Neuron (in vitro differentiated cells): Measurements from ENCODE around the gene POU2F1.

Experiments used
- H2AFZ ChIP-seq: one replicate; pipeline ENCODE4 v1.6.1; 2013; ENCODE audit warnings: low read depth, mild to moderate bottlenecking, inconsistent platforms, low read length, moderate library complexity
- H3K27me3 ChIP-seq: one replicate; pipeline ENCODE4 v1.6.1; 2013; ENCODE audit warnings: low read length; ENCODE audit not compliant: insufficient read depth
- H3K36me3 ChIP-seq: one replicate; pipeline ENCODE4 v1.6.1; 2013; ENCODE audit warnings: low read length; ENCODE audit not compliant: insufficient read depth
- H3K4me1 ChIP-seq: one replicate; pipeline ENCODE4 v1.6.1; 2013; ENCODE audit warnings: low read length; ENCODE audit not compliant: insufficient read depth
- H3K4me3 ChIP-seq: 2 replicates; pipeline ENCODE4 v1.5.1; 2013; ENCODE audit warnings: mild to moderate bottlenecking, low read length, moderate library complexity
- H3K9me3 ChIP-seq: one replicate; pipeline ENCODE4 v1.6.1; 2013; ENCODE audit warnings: low read length

POU2F1 gene

GRCh38 chr1:167433884-167434283 is 213.2 kb downstream of the POU2F1 start:
- Histone ChIP-seq H3K4me1 (peaks cover 11% of the 10 kb centered on the region), H3K4me3 (no peak overlapping the region), H2AFZ (no peak overlapping the region), H3K9me3 (peaks cover 7% of the 10 kb centered on the region), H3K36me3 (no peaks in the 10 kb centered on the region), H3K27me3 (no peaks in the 10 kb centered on the region)

- Histone ChIP-seq H3K36me3 (no peaks in the 10 kb centered on the region), H3K4me1 (peaks cover 11% of the 10 kb centered on the region), H3K4me3 (no peak overlapping the region), H3K27me3 (no peaks in the 10 kb centered on the region), H3K9me3 (peaks cover 7% of the 10 kb centered on the region), H2AFZ (no peak overlapping the region)
These were observed 213.6 kb downstream of the POU2F1 start for GRCh38 chr1:167434306-167434705.

- peaks cover 6% of the 10 kb centered on the region for H3K4me1 ChIP-seq
- H2AFZ ChIP-seq: no peak overlapping the region
- no peaks in the 10 kb centered on the region for H3K36me3 ChIP-seq
- no peaks in the 10 kb centered on the region for H3K27me3 ChIP-seq
- H3K4me3 ChIP-seq: no peak overlapping the region
- peaks cover 7% of the 10 kb centered on the region for H3K9me3 ChIP-seq
These were observed 214.8 kb downstream of the POU2F1 start for GRCh38 chr1:167435484-167435883.

GRCh38 chr1:167438171-167439138 is 217.8 kb downstream of the POU2F1 start:
- Histone ChIP-seq H2AFZ (no peak overlapping the region), H3K9me3 (peaks cover 7% of the 10 kb centered on the region), H3K27me3 (no peaks in the 10 kb centered on the region), H3K4me1 (no peaks in the 10 kb centered on the region), H3K36me3 (no peaks in the 10 kb centered on the region), H3K4me3 (no peak overlapping the region)

- Histone ChIP-seq H3K27me3 (no peaks in the 10 kb centered on the region), H3K4me1 (no peaks in the 10 kb centered on the region), H3K9me3 (peaks cover 7% of the 10 kb centered on the region), H3K4me3 (no peak overlapping the region), H2AFZ (peak overlapping the region; percentile 14), H3K36me3 (no peaks in the 10 kb centered on the region)
These were observed 218.8 kb downstream of the POU2F1 start for GRCh38 chr1:167439301-167439988.

- Histone ChIP-seq H3K9me3 (peaks cover 5% of the 10 kb centered on the region), H2AFZ (no peak overlapping the region), H3K4me3 (no peak overlapping the region), H3K36me3 (no peaks in the 10 kb centered on the region), H3K4me1 (no peaks in the 10 kb centered on the region), H3K27me3 (no peaks in the 10 kb centered on the region)
These were observed 219.7 kb downstream of the POU2F1 start for GRCh38 chr1:167440345-167440744.

- H3K27me3 ChIP-seq: no peaks in the 10 kb centered on the region
- no peaks in the 10 kb centered on the region for H3K36me3 ChIP-seq
- no peaks in the 10 kb centered on the region for H3K4me1 ChIP-seq
- no peak overlapping the region for H3K4me3 ChIP-seq
- H3K9me3 ChIP-seq: peaks cover 2% of the 10 kb centered on the region
- no peak overlapping the region for H2AFZ ChIP-seq
These were observed 220.1 kb downstream of the POU2F1 start for GRCh38 chr1:167440776-167441175.

GRCh38 chr1:167441222-167441621 is 220.5 kb downstream of the POU2F1 start:
- Histone ChIP-seq H3K27me3 (no peaks in the 10 kb centered on the region), H2AFZ (no peak overlapping the region), H3K36me3 (no peaks in the 10 kb centered on the region), H3K9me3 (no peaks in the 10 kb centered on the region), H3K4me1 (no peaks in the 10 kb centered on the region), H3K4me3 (no peak overlapping the region)

- H3K4me1 ChIP-seq: no peaks in the 10 kb centered on the region
- no peaks in the 10 kb centered on the region for H3K27me3 ChIP-seq
These were observed 221.6 kb downstream of the POU2F1 start for GRCh38 chr1:167442142-167442848.

GRCh38 chr1:167442854-167443565 is 222.3 kb downstream of the POU2F1 start:
- H3K4me1 ChIP-seq: no peaks in the 10 kb centered on the region
- no peaks in the 10 kb centered on the region for H3K9me3 ChIP-seq
- no peak overlapping the region for H2AFZ ChIP-seq
- H3K4me3 ChIP-seq: no peak overlapping the region
- H3K27me3 ChIP-seq: no peaks in the 10 kb centered on the region
- no peaks in the 10 kb centered on the region for H3K36me3 ChIP-seq

More at GRCh38 chr1:167442142-167442848, 221.6 kb downstream of the POU2F1 start:
- no peaks in the 10 kb centered on the region for H3K9me3 ChIP-seq
- H2AFZ ChIP-seq: no peak overlapping the region
- H3K4me3 ChIP-seq: no peak overlapping the region
- H3K36me3 ChIP-seq: no peaks in the 10 kb centered on the region

GRCh38 chr1:167443757-167444156 is 223.1 kb downstream of the POU2F1 start:
- Histone ChIP-seq H3K4me1 (no peaks in the 10 kb centered on the region), H3K9me3 (no peaks in the 10 kb centered on the region), H2AFZ (no peak overlapping the region), H3K27me3 (no peaks in the 10 kb centered on the region), H3K36me3 (no peaks in the 10 kb centered on the region), H3K4me3 (no peak overlapping the region)

GRCh38 chr1:167446966-167447365 is 226.3 kb downstream of the POU2F1 start:
- Histone ChIP-seq H2AFZ (no peak overlapping the region), H3K4me3 (no peak overlapping the region), H3K9me3 (no peaks in the 10 kb centered on the region), H3K27me3 (no peaks in the 10 kb centered on the region), H3K4me1 (no peaks in the 10 kb centered on the region), H3K36me3 (no peaks in the 10 kb centered on the region)
